Breast epithelium (tissue), 4 donors: Measurements from ENCODE around the gene SKAP1. TPM values are rescaled to one million over a fixed set of nuclear protein-coding genes. Genes with fewer than 3 reads are reported as not detected.
A peak's percentile ranks its signal among the peaks of the same experiment; 100 is the strongest.

ENCODE experiments used
- DNase-seq, 2 donors: peaks; one replicate each; pipeline ENCODE4 v3.0.0-alpha.2; 2019; ENCODE audit warnings: low spot score in 2 of 2
- H3K27ac ChIP-seq, 2 donors: fragments of 200-600 bp; sonication (generic) in 1 of 2; one replicate each; pipeline ENCODE4 v1.5.1; 2016 to 2019; ENCODE audit warnings: mild to moderate bottlenecking in 1 of 2
- H3K27me3 ChIP-seq, 2 donors: fragments of 200-600 bp; sonication (generic) in 1 of 2; one replicate each; pipeline versions ENCODE4 v1.5.1 to v1.6.0; 2017 to 2019; ENCODE audit warnings: control low read depth in 1 of 2, mild to moderate bottlenecking in 1 of 2
- H3K36me3 ChIP-seq: fragments of 200-600 bp; one replicate; pipeline ENCODE4 v1.5.1; 2019
- H3K4me1 ChIP-seq, 2 donors: fragments of 200-600 bp; sonication (generic); one replicate each; pipeline ENCODE4 v1.5.1; 2016 to 2019; ENCODE audit warnings: control low read depth in 1 of 2
- H3K4me3 ChIP-seq, 3 donors: fragments of 200-600 bp; sonication (generic); 1 replicate in 2 of 3; 2 replicates in 1 of 3; pipeline ENCODE4 v1.5.1; 2016 to 2019; ENCODE audit warnings: mild to moderate bottlenecking in 3 of 3, moderate library complexity in 2 of 3
- H3K9me3 ChIP-seq, 2 donors: fragments of 200-600 bp; sonication (generic) in 1 of 2; one replicate each; pipeline ENCODE4 v1.5.1; 2016 to 2019; ENCODE audit warnings: control low read depth in 1 of 2
- POLR2A ChIP-seq: fragments of 450-650 bp; IDR thresholded peaks from one replicate; pipeline ENCODE4 v1.6.1; 2016; ENCODE audit warnings: antibody characterized with exemption, mild to moderate bottlenecking, moderate library complexity
- POLR2AphosphoS5 ChIP-seq, 3 donors: sonication (generic); formaldehyde crosslinking; IDR thresholded peaks; one replicate each; pipeline ENCODE4 v1.6.1; 2017; ENCODE audit warnings: antibody characterized with exemption in 3 of 3
- intact Hi-C: fragments of 100-400 bp; cut with DNase I; formaldehyde crosslinking; loops from one replicate; pipeline ENCODE4 v1.15.1; 2023; ENCODE audit warnings: low total_unique reads
- total RNA-seq, 3 donors: library from RNA; depleted of rRNA; stranded (reverse); fragments of >200 nt; gene quantifications; one replicate each; pipeline ENCODE4 v1.1.0, GENCODE V29; 2016
- TF ChIP-seq, protein P1 (sequence below), 3 donors: fragments of 450-650 bp; IDR thresholded peaks; one replicate each; pipeline ENCODE4 v1.5.1; 2016 to 2017; ENCODE audit warnings: antibody characterized with exemption in 3 of 3, mild to moderate bottlenecking in 3 of 3, moderate library complexity in 3 of 3

Gene SKAP1
- total RNA-seq, 3 donors from 2014 or later: 1.1 to 7.5 (median 5.9) TPM

DNA sequence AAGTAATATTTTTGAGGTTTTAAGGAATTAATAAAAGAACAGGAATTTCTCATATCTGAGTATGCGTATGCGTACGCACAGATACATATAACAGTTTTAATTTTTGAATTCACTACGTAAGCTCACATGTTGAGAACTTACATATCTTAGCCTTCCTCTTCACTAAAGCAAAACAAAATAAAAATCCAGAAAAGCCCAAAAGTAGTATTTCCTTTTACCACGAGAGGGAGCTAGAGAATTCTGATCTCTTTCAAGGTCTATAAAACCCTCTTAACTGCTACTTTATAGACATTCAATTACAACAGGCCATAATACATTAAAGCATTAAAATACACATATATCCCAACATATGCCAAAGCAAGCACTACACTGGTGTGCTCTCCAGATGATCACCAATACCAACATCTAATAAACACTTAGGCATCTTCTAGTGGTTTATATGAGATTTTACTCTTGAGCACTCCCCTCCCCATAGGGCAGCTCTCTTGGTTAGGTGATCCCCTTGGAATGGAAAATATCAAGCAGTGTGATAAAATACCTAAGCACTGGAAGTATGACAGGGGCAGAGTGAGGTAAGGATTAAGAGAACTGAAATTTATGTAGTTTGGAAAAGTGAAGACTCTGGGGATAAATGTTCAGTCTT lies 94.0 kb downstream of the SKAP1 start:
- TF ChIP-seq POLR2A: no peak
- TF ChIP-seq, protein P1, sequence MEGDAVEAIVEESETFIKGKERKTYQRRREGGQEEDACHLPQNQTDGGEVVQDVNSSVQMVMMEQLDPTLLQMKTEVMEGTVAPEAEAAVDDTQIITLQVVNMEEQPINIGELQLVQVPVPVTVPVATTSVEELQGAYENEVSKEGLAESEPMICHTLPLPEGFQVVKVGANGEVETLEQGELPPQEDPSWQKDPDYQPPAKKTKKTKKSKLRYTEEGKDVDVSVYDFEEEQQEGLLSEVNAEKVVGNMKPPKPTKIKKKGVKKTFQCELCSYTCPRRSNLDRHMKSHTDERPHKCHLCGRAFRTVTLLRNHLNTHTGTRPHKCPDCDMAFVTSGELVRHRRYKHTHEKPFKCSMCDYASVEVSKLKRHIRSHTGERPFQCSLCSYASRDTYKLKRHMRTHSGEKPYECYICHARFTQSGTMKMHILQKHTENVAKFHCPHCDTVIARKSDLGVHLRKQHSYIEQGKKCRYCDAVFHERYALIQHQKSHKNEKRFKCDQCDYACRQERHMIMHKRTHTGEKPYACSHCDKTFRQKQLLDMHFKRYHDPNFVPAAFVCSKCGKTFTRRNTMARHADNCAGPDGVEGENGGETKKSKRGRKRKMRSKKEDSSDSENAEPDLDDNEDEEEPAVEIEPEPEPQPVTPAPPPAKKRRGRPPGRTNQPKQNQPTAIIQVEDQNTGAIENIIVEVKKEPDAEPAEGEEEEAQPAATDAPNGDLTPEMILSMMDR (IDR thresholded peaks at IDR 0.05): peak; percentile 61 to 63 (median 63)
- DNase-seq: no peak
- intact Hi-C loops: no loop called here
- Histone ChIP-seq H3K9me3 (no peaks in the 10 kb centered on the region), H3K27me3 (peaks cover 0 to 46% of the 10 kb centered on the region in 2 donors), H3K4me1 (no peaks in the 10 kb centered on the region), H3K4me3 (no peak overlapping the region), H3K27ac (no peak overlapping the region), H3K36me3 (no peaks in the 10 kb centered on the region)

DNA sequence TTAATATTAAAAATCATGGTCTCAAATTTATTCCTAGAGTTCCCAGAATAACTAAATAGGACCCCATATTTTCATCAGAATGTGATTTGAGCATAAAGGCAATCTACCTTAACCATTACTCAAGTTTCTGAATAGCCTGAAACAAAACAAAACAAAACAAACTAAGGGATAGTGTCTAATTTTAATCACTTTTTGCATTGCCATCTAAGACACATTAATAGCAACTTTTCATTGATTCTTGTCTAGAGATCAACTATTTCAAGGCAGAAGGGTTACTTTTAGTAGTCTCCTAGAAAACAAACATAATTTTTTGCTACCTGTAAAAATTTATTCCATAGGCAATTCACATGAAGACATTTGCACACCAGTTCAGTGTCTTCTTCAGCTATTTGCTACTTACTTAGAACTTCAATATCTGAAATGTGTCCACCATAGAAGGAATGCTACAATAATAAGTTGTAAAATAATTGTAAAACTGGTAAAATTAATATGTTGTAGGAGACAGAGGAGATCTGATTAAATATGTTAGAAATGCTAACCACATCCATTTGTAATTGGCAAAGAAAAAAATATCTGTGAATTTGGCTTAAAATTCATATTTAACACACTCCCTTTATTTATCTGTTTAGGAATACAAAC lies 94.7 kb downstream of the SKAP1 start:
- Histone ChIP-seq H3K4me3 (no peak overlapping the region), H3K36me3 (no peaks in the 10 kb centered on the region), H3K9me3 (no peaks in the 10 kb centered on the region), H3K27me3 (peaks cover 0 to 44% of the 10 kb centered on the region in 2 donors), H3K4me1 (no peaks in the 10 kb centered on the region), H3K27ac (no peak overlapping the region)
- TF ChIP-seq POLR2AphosphoS5 (IDR thresholded peaks at IDR 0.05): no peak
- TF ChIP-seq POLR2A: no peak
- TF ChIP-seq, protein P1 (IDR thresholded peaks at IDR 0.05): no peak
- no peak for DNase-seq
- intact Hi-C loops: no loop called here

GRCh38 chr17:48333034-48333530 lies 96.9 kb downstream of the SKAP1 start:
- intact Hi-C loops: no loop called here
- no peaks in the 10 kb centered on the region for H3K9me3 ChIP-seq
- no peaks in the 10 kb centered on the region for H3K4me1 ChIP-seq
- H3K27me3 ChIP-seq: peaks cover 0 to 51% of the 10 kb centered on the region in 2 donors
- TF ChIP-seq POLR2AphosphoS5 (IDR thresholded peaks at IDR 0.05): no peak
- TF ChIP-seq POLR2A: no peak
- TF ChIP-seq, protein P1 (IDR thresholded peaks at IDR 0.05): no peak
- no peak for DNase-seq
- no peak overlapping the region for H3K4me3 ChIP-seq
- H3K36me3 ChIP-seq: no peaks in the 10 kb centered on the region
- H3K27ac ChIP-seq: no peak overlapping the region

DNA sequence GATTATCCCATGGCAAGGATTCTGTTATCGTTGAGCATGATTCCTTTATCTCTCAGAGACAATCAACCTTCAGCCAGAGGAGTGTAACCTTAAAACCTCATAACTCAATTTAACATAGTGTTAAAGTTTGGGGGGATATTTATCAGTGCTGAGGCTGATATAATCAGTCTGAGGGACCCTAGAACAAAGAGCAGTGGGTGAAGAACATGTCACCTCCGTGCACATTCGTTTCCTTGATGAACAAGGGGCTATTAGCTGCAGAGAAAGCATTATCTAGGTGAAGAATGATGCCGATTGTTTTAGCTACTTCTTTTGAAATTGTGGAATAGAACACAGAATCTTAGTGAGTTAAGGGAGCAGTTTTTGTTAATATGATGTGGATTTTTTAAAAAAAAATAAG lies 99.1 kb downstream of the SKAP1 start:
- no peak for DNase-seq
- H3K9me3 ChIP-seq: no peaks in the 10 kb centered on the region
- intact Hi-C loops: no loop called here
- no peak overlapping the region for H3K4me3 ChIP-seq
- TF ChIP-seq, protein P1 (IDR thresholded peaks at IDR 0.05): no peak
- no peak for TF ChIP-seq POLR2AphosphoS5 (IDR thresholded peaks at IDR 0.05)
- no peak for TF ChIP-seq POLR2A
- peaks cover 0 to 60% of the 10 kb centered on the region in 2 donors for H3K27me3 ChIP-seq
- H3K27ac ChIP-seq: no peak overlapping the region
- H3K36me3 ChIP-seq: no peaks in the 10 kb centered on the region
- H3K4me1 ChIP-seq: no peaks in the 10 kb centered on the region

GRCh38 chr17:48330421-48330820 lies 99.6 kb downstream of the SKAP1 start:
- no peaks in the 10 kb centered on the region for H3K36me3 ChIP-seq
- TF ChIP-seq, protein P1 (IDR thresholded peaks at IDR 0.05): no peak
- TF ChIP-seq POLR2AphosphoS5 (IDR thresholded peaks at IDR 0.05) (no peak), POLR2A (no peak)
- DNase-seq: no peak
- no peak overlapping the region for H3K4me3 ChIP-seq
- H3K4me1 ChIP-seq: no peaks in the 10 kb centered on the region
- H3K27ac ChIP-seq: no peak overlapping the region
- intact Hi-C loops: no loop called here
- H3K9me3 ChIP-seq: no peaks in the 10 kb centered on the region
- H3K27me3 ChIP-seq: peaks cover 0 to 59% of the 10 kb centered on the region in 2 donors
